SK-N-SH treated with all-trans-retinoic acid at 6 μM for 48 hours (cell line): ENCODE measurements around the gene YTHDC2.

Source experiments
- ATAC-seq: fragments of 200-7000 bp; cut with Tn5 transposase; 3 replicates; pipeline ENCODE4 v1.9.1; 2020; ENCODE audit warnings: mild to moderate bottlenecking, moderate library complexity
- ARNTL ChIP-seq: fragments of 450-650 bp; formaldehyde crosslinking; IDR thresholded peaks from 2 replicates; pipeline ENCODE4 v1.5.0; 2020; ENCODE audit warnings: low read depth, mild to moderate bottlenecking, moderate library complexity, borderline replicate concordance
- BACH2 ChIP-seq: fragments of 250-450 bp; sonication (Bioruptor Pico); IDR thresholded peaks from 2 replicates; pipeline ENCODE4 v1.9.0; 2021; ENCODE audit warnings: mild to moderate bottlenecking, borderline replicate concordance
- CSDC2 ChIP-seq: fragments of 250-450 bp; sonication (Bioruptor Pico); IDR thresholded peaks from 2 replicates; pipeline ENCODE4 v1.5.0; 2020; ENCODE audit warnings: mild to moderate bottlenecking, moderate library complexity
- CSRNP3 ChIP-seq: fragments of 250-450 bp; sonication (Bioruptor Pico); IDR thresholded peaks from 2 replicates; pipeline ENCODE4 v1.5.1; 2021; ENCODE audit warnings: mild to moderate bottlenecking, moderate library complexity
- ESRRG ChIP-seq: fragments of 250-450 bp; sonication (Bioruptor Pico); IDR thresholded peaks from 2 replicates; pipeline ENCODE4 v1.6.1; 2021; ENCODE audit warnings: mild to moderate bottlenecking
- GLIS3 ChIP-seq: fragments of 250-450 bp; sonication (Bioruptor Pico); IDR thresholded peaks from 2 replicates; pipeline ENCODE4 v1.5.0; 2020; ENCODE audit warnings: mild to moderate bottlenecking, moderate library complexity
- ISL1 ChIP-seq: fragments of 250-450 bp; sonication (Bioruptor Pico); IDR thresholded peaks from 2 replicates; pipeline ENCODE4 v2.1.2; 2022; ENCODE audit warnings: mild to moderate bottlenecking, moderate library complexity
- OSR1 ChIP-seq: fragments of 250-450 bp; sonication (Bioruptor Pico); IDR thresholded peaks from 2 replicates; pipeline ENCODE4 v1.8.0; 2022; ENCODE audit warnings: moderate library complexity, mild to moderate bottlenecking, inconsistent platforms
- PATZ1 ChIP-seq: fragments of 250-450 bp; sonication (Bioruptor Pico); IDR thresholded peaks from 2 replicates; pipeline ENCODE4 v1.8.0; 2020; ENCODE audit warnings: mild to moderate bottlenecking, moderate library complexity, borderline replicate concordance
- POU6F1 ChIP-seq: fragments of 250-450 bp; sonication (Bioruptor Pico); IDR thresholded peaks from 2 replicates; pipeline ENCODE4 v1.8.0; 2021; ENCODE audit warnings: low read depth, mild to moderate bottlenecking, moderate library complexity, borderline replicate concordance
- RARB ChIP-seq: fragments of 250-450 bp; sonication (Bioruptor Pico); IDR thresholded peaks from 2 replicates; pipeline ENCODE4 v1.8.0; 2021; ENCODE audit warnings: mild to moderate bottlenecking, moderate library complexity
- SNAI2 ChIP-seq: fragments of 250-450 bp; sonication (Bioruptor Pico); IDR thresholded peaks from 2 replicates; pipeline ENCODE4 v1.5.0; 2020; ENCODE audit warnings: mild to moderate bottlenecking, moderate library complexity
- TCF4 ChIP-seq: fragments of 250-450 bp; sonication (Bioruptor Pico); IDR thresholded peaks from 2 replicates; pipeline ENCODE4 v1.8.0; 2021; ENCODE audit warnings: mild to moderate bottlenecking, moderate library complexity, borderline replicate concordance
- TOX ChIP-seq: fragments of 250-450 bp; sonication (Bioruptor Pico); IDR thresholded peaks from 2 replicates; pipeline ENCODE4 v1.8.0; 2021; ENCODE audit warnings: mild to moderate bottlenecking, moderate library complexity, borderline replicate concordance
- TSHZ2 ChIP-seq: fragments of 250-450 bp; sonication (Bioruptor Pico); IDR thresholded peaks from 2 replicates; pipeline ENCODE4 v1.5.0; 2020; ENCODE audit warnings: mild to moderate bottlenecking, moderate library complexity
- ZC3H10 ChIP-seq: fragments of 250-450 bp; sonication (Bioruptor Pico); IDR thresholded peaks from 2 replicates; pipeline ENCODE4 v1.5.1; 2021; ENCODE audit warnings: mild to moderate bottlenecking, moderate library complexity
- ZFP3 ChIP-seq: fragments of 250-450 bp; sonication (Bioruptor Pico); IDR thresholded peaks from 2 replicates; pipeline ENCODE4 v1.5.0; 2020; ENCODE audit warnings: mild to moderate bottlenecking, moderate library complexity
- ZFP30 ChIP-seq: fragments of 450-650 bp; formaldehyde crosslinking; IDR thresholded peaks from 2 replicates; pipeline ENCODE4 v1.5.0; 2022; ENCODE audit warnings: mild to moderate bottlenecking, moderate library complexity
- ZNF565 ChIP-seq: fragments of 450-650 bp; formaldehyde crosslinking; conservative IDR thresholded peaks from 2 replicates; pipeline ENCODE4 v1.5.0; 2020; ENCODE audit warnings: low read depth, mild to moderate bottlenecking, moderate library complexity
- ZNF70 ChIP-seq: fragments of 450-650 bp; formaldehyde crosslinking; IDR thresholded peaks from 2 replicates; pipeline ENCODE4 v1.5.0; 2020; ENCODE audit warnings: mild to moderate bottlenecking, moderate library complexity
- ZNF8 ChIP-seq: fragments of 450-650 bp; formaldehyde crosslinking; IDR thresholded peaks from 2 replicates; pipeline ENCODE4 v1.5.0; 2020; ENCODE audit warnings: mild to moderate bottlenecking, moderate library complexity
- TF ChIP-seq, protein P1 (sequence below): fragments of 250-450 bp; sonication (Bioruptor Pico); IDR thresholded peaks from 2 replicates; pipeline ENCODE4 v1.5.1; 2020; ENCODE audit warnings: low read depth, mild to moderate bottlenecking, moderate library complexity

The YTHDC2 gene

DNA sequence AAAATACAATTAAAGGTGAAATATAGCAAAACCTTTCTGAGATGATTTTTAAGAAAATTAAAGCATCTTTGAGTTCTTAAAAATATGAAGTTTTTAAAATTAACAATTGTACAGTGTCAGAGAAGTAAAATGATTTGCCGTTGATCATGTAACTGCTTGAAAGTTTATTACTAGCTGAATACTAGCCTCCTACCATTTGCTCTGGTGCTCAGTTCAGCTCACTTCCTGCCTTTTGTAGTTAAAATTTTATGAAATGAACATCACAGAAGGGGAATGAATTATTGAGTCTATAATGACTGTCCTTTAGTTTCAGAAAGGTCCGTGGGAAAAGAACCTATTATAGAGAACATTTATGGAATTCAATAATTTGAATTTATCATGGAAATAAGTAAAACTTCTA is 9.7 kb downstream of the YTHDC2 start:
- ATAC-seq: no peak
- TF ChIP-seq BACH2 (CRISPR knock-in tag): no peak
- no peak for TF ChIP-seq TCF4
- TF ChIP-seq ZFP3 (CRISPR knock-in tag): no peak
- TF ChIP-seq ZFP30: no peak
- no peak for TF ChIP-seq TOX (CRISPR knock-in tag)
- no peak for TF ChIP-seq ZNF8
- no peak for TF ChIP-seq RARB (CRISPR knock-in tag)
- no peak for TF ChIP-seq GLIS3 (CRISPR knock-in tag)
- no peak for TF ChIP-seq CSRNP3 (CRISPR knock-in tag)
- TF ChIP-seq, protein P1, sequence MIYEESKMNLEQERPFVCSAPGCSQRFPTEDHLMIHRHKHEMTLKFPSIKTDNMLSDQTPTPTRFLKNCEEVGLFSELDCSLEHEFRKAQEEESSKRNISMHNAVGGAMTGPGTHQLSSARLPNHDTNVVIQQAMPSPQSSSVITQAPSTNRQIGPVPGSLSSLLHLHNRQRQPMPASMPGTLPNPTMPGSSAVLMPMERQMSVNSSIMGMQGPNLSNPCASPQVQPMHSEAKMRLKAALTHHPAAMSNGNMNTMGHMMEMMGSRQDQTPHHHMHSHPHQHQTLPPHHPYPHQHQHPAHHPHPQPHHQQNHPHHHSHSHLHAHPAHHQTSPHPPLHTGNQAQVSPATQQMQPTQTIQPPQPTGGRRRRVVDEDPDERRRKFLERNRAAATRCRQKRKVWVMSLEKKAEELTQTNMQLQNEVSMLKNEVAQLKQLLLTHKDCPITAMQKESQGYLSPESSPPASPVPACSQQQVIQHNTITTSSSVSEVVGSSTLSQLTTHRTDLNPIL (CRISPR knock-in tag): no peak
- no peak for TF ChIP-seq ARNTL
- TF ChIP-seq OSR1: no peak
- no peak for TF ChIP-seq ISL1 (CRISPR knock-in tag)
- TF ChIP-seq ZNF70 (CRISPR knock-in tag): no peak
- no peak for TF ChIP-seq ESRRG (CRISPR knock-in tag)
- TF ChIP-seq, all 23 proteins: peak for 0

GRCh38 chr5:113524927-113525326 is 11.4 kb downstream of the YTHDC2 start:
- TF ChIP-seq TOX (CRISPR knock-in tag) (no peak), TCF4 (no peak), CSDC2 (CRISPR knock-in tag) (no peak), ZFP30 (no peak), PATZ1 (CRISPR knock-in tag) (no peak), ZNF565 (CRISPR knock-in tag) (no peak), ESRRG (CRISPR knock-in tag) (no peak), POU6F1 (CRISPR knock-in tag) (no peak), TSHZ2 (CRISPR knock-in tag) (no peak), ZNF8 (no peak), ZC3H10 (CRISPR knock-in tag) (no peak), ZFP3 (CRISPR knock-in tag) (no peak), ISL1 (CRISPR knock-in tag) (no peak), SNAI2 (CRISPR knock-in tag) (no peak), CSRNP3 (CRISPR knock-in tag) (no peak), BACH2 (CRISPR knock-in tag) (no peak)
- TF ChIP-seq, protein P1 (CRISPR knock-in tag): no peak
- no peak for ATAC-seq
